SW480 (cell line): ENCODE measurements around the gene CWC15.
"Not testable (repeated sequence)": the region's sequence is repeated elsewhere in the genome, so short reads cannot be mapped to it uniquely, and the experiment has no call there.

ENCODE experiments used
- DNase-seq: peaks from one replicate; pipeline ENCODE4 v3.0.0-alpha.2; 2016; ENCODE audit warnings: low spot score

CWC15 gene

GRCh38 chr11:94954753-94955152 is 18.6 kb downstream of the CWC15 start:
- DNase-seq = no peak

- DNase-seq = no peak
Observed at GRCh38 chr11:94948070-94948617, 25.2 kb downstream of the CWC15 start.

GRCh38 chr11:94946812-94947211 is 26.5 kb downstream of the CWC15 start:
- DNase-seq = no peak

- DNase-seq = no peak
Observed at GRCh38 chr11:94941131-94941530, 32.2 kb downstream of the CWC15 start.

- no peak for DNase-seq
Observed at GRCh38 chr11:94939346-94939745, 34.0 kb downstream of the CWC15 start.

- DNase-seq = no peak
Observed at GRCh38 chr11:94938095-94939055, 35.0 kb downstream of the CWC15 start.

GRCh38 chr11:94934846-94935245 is 38.5 kb downstream of the CWC15 start:
- DNase-seq = no peak

- DNase-seq = no peak
Observed at GRCh38 chr11:94934362-94934761, 39.0 kb downstream of the CWC15 start.

- no peak for DNase-seq
Observed at GRCh38 chr11:94933223-94934130, 39.9 kb downstream of the CWC15 start.

- DNase-seq = no peak
Observed at GRCh38 chr11:94932503-94932902, 40.9 kb downstream of the CWC15 start.

GRCh38 chr11:94932072-94932471 is 41.3 kb downstream of the CWC15 start:
- not testable (repeated sequence) for DNase-seq

GRCh38 chr11:94928117-94928990 is 45.0 kb downstream of the CWC15 start:
- DNase-seq = no peak

- no peak for DNase-seq
Observed at GRCh38 chr11:94926698-94927237, 46.6 kb downstream of the CWC15 start.

- DNase-seq = no peak
Observed at GRCh38 chr11:94926271-94926625, 47.1 kb downstream of the CWC15 start.

GRCh38 chr11:94925422-94926270 is 47.7 kb downstream of the CWC15 start:
- DNase-seq = no peak

- DNase-seq = no peak
Observed at GRCh38 chr11:94924612-94925011, 48.7 kb downstream of the CWC15 start.

GRCh38 chr11:94924171-94924572 is 49.2 kb downstream of the CWC15 start:
- no peak for DNase-seq

- DNase-seq = no peak
Observed at GRCh38 chr11:94923004-94923334, 50.4 kb downstream of the CWC15 start.

- no peak for DNase-seq
Observed at GRCh38 chr11:94922321-94923003, 50.9 kb downstream of the CWC15 start.

- DNase-seq = no peak
Observed at GRCh38 chr11:94920311-94920710, 53.0 kb downstream of the CWC15 start.
